Stimulated activated CD8-positive, alpha-beta memory T cell treated with anti-CD3 and anti-CD28 coated beads, Interleukin-15, amount 100 ng/mL, for 24 hours (primary cell): ENCODE results near the gene TBCD.
"Not testable (repeated sequence)": the region's sequence is repeated elsewhere in the genome, so short reads cannot be mapped to it uniquely, and the experiment has no call there.

Experiments used
- DNase-seq: peaks from one replicate; pipeline ENCODE4 v3.0.0-alpha.2; 2020; ENCODE audit warnings: low read depth

The TBCD gene

DNA sequence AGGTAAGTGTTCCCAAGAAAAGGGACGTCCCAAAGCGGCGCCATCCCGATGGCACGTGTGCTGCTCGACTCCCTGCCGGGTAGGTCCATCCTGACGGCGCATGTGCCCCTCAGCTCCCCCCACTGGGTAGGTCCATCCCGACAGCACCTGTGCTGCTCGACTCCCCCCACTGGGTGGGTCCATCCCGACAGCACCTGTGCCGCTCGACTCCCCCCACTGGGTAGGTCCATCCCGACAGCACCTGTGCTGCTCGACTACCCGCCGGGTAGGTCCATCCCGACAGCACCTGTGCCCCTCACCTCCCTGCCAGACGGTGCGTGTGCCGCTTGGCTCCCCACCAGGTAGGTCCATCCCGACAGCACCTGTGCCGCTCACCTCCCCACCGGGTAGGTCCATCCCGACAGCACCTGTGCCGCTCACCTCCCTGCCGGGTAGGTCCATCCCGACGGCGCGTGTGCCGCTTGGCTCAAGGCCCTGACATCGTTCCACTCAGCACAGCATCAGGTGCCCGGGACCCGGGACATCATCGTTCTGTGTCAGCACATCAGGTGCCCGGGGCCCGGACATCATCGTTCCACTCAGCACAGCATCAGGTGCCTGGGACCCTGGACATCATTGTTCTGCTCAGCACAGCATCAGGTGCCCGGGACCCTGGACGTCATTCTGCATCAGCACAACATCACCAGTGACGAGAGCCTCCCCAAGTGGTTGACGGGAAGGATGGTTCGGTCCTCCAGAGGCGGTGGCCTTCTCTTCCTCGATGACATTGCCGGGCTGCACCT, 22.2 kb upstream of the TBCD start:
- no peak for DNase-seq

- DNase-seq: no peak
Observed at GRCh38 chr17:82732118-82732743, 19.6 kb upstream of the TBCD start.

GRCh38 chr17:82734987-82735866, 16.6 kb upstream of the TBCD start, which contains the start of gene FN3K:
Gene FN3K (plus strand): TSS chr17:82735615. CDS start chr17:82735637, 22 bp downstream.
- DNase-seq: no peak

DNA sequence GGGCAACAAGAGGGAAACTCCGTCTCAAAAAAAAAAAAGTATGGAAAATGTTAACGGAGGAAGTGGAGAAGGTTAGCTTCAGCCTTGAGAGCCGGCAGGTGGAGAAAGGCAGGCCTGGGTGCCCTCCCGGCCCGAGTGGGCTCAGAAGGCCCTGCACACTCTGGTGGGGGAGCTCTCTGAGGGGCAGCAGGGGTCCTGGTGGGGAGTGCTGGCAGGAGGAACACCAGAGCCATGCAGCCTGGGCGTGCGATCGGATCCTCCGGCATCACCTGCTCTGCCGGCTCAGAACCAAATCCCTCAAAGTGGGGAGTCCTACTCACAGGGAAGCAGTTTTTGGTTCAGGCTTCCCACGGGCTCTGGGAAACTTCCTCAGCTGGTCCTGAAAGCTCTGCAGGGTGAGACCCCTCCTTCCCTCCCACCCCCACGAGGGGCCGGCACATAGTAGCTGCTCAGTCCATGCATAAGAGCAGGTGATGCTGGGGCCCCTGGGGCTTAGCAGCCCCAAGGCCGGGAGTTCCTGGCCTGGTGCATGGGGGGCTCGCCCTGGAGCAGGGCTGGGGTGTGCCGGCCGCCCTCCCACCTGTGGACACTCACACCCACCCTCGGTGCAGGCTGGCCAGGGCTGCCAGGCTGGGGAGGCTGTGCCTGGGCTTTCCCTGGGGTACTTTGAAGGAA, 15.2 kb upstream of the TBCD start:
- DNase-seq: no peak

DNA sequence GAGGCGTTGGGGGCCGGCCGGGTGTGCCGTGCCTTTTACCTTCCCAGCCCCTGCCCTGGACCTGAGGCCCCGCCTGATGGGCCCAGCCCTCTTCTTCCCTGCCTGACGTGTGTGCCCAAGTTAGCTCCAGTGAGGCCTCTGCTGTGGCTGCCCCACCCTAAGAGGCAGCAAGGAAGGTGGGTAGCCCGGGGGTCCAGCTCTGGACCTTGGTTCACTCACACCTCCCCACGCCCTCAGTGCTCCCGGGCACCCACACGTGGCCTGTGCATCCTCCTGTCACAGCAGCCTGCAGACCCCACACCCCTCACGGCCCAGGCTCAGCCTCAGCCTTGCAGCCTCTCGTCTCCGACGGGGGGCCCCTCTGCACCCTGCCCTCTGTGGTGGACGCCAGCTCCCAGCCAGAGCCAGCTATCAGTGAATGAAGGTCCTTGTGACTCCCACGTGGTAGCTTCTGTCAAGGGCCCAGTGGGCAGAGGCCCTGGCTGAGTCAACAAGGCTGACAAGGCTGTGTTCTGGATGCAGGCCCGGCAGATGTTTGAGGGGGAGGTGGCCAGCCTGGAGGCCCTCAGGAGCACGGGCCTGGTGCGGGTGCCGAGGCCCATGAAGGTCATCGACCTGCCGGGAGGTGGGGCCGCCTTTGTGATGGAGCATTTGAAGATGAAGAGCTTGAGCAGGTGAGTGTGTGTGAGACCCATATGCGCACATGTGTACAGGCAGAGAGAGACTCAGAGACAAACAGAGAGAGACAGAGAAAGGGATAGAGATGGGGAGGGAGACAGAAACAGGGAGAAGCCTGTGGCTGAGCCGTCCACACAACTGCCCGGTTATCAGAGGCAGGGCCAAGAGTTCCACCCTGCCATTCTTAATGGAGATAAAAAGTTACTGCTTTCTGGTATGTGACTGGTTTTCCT, 13.6 kb upstream of the TBCD start:
- DNase-seq: no peak

DNA sequence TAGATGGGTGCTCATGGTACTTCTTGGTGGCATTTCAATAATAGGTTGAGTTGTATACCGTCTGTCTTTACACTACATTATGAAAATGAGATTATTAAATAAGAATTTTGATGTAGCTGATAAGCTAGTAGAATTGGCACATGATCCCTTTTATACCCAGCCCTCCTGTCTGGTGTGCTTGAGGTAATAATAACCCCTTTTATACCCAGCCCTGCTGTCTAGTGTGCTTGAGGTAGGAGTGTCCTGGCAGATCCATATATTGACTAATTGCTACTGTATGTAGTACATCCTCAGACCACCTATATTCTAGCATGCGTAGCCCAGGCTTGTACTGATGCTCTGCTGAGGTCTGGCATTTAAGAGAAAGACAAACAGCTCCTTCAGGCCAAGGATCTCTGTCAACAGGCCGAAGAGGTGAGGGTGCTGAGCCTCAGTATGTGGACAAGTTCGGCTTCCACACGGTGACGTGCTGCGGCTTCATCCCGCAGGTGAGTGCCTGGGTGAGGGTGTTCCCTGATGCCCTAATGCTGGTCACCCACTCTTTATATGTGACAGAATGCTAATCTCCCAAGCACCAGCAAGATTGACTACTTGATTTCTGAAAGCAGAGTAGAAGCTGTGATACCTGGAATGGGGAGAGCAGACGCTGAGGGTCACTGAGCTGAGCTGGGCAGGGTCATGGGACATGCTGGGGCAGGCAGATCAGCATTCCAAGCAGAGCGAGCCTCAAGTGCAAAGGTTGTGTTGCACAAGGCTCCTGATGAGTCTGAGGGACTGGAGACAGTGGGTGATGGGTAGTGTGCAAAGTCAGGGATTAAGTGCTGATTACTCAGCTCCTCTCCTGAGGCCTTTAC, 10.7 kb upstream of the TBCD start:
- DNase-seq: no peak

DNA sequence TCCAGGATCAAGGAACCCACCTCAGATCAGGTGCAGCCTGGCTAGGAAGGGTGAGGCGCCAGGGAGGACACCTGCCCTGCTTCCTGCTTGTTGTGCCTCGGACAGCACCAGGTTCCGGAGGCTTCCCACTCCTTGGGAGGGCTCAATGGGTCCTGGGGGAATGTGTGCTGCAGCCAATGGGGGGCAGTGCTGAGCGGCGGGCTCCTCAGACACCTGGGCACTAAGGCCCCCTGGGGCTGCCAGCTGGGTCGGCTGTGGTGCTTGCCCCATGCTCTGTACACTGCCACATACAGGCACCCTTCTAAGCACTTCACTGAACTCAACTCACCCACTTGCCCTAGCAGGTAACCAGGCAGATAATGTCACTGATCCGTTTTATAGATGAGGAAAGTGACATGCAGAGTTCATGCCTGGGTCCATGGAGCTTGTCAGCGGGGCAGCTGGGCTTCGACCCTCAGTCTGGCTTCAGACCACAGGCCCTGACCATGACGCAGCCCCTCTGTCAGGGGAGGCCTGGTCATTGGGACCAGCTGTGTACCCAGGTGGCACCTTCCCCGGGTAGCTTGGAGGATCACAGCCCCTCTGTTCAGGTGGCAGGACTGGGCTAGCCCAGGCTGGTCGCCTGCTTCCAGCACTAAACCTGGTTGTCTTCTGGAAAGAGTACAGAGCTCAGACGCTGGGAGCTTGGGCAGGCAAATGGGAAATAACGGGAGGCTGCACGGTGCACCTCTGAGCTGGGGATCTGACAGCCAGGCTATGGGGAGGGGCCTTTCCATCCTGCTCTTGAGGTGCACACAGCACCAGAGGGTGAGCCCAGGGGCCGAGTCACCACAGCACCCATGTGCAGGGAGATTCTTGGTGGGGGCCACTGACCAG, 8.3 kb upstream of the TBCD start:
- no peak for DNase-seq

- DNase-seq: not testable (repeated sequence)
Observed at GRCh38 chr17:82744736-82745135, 7.1 kb upstream of the TBCD start.

- DNase-seq: no peak
Observed at GRCh38 chr17:82745524-82745923, 6.3 kb upstream of the TBCD start.

- no peak for DNase-seq
Observed at GRCh38 chr17:82748756-82749155, 3.1 kb upstream of the TBCD start.

- no peak for DNase-seq
Observed at GRCh38 chr17:82750241-82750908, 1.5 kb upstream of the TBCD start.

GRCh38 chr17:82751171-82751570, 694 bp upstream of the TBCD start:
- DNase-seq: no peak

DNA sequence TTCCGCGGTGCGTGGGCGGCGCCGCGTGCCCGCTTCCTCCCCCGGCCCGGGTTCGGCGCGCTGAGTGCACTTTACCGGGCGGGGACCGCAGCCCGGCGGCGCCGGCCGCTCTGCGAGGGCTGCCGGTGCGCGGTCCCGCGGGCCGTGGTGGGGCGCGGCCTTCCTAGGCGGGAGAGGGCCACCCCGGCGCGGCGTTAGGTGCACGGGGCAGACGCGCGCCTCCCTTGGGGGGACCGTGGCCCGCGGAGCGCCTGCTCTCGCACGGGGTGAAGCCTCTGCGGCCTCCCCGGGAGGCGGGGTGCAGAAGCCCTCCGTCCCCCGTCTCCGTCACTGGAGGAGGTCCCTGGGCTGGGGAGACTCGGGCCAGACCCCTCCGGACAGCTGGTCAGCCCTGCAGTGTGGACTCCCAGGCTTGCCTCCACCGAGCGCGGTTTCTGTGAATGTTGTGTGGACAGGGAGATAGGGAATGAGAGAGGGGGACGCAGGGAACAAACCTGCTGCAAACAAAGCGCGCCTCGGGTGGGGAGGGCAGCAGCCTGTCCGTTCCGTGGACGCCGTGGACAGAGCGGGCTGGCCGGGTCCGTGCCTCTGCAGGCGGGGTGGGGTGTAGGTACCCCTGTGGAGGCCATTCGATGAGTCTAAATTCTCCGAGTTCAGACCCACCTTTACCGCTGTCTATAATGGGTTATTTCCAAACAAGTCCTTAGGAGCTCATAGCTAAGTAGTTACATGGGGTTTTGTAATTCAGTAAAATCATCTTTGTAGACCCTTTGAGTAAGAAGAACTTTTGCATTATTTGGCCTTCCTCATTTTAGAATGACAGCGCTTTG, 721 bp downstream of the TBCD start:
- DNase-seq: no peak

GRCh38 chr17:82753201-82753464, 1.3 kb downstream of the TBCD start:
- DNase-seq: no peak

DNA sequence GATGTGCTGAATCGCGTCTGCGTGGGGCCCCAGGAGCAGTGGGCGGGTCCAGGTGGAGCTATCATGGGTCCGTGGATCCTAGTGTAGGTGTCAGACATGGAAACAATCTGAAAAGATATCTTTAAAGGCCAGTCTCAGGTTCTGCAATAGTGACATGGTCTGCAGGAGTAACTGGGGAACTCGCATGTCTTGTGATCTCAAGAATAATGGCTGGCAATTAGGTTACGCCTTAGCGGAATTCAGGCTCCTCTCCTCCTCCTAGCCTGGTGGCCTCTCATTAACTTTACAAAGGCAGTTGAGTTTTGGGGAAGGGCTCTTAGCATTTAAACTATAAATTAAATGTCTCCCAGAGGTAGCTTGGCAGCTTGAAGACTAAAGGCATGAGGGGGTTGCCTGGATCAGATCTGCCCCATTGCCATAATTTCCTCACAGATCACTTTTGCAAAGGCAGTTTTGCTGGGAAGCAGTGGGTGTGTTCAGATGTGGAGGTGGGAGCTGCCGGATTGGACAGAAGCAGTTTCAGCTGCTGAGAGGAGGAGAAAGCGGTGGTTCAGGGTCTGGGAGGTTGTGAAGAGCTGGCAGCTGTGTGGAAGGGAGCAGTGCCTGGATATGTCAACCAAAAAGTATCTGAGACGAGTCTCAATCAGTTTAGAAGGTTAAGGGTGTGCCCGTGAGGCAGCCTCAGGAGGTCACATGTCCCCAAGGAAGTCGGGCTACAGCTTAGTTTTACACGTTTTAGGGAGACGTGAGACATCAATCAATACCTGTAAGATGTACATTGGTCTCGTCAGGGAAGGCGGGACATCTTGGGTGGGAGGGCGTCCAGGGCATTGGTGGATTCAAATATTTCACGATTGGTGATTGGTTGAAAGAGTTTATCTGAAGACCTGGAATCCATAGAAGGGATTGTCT, 2.7 kb downstream of the TBCD start:
- no peak for DNase-seq

DNA sequence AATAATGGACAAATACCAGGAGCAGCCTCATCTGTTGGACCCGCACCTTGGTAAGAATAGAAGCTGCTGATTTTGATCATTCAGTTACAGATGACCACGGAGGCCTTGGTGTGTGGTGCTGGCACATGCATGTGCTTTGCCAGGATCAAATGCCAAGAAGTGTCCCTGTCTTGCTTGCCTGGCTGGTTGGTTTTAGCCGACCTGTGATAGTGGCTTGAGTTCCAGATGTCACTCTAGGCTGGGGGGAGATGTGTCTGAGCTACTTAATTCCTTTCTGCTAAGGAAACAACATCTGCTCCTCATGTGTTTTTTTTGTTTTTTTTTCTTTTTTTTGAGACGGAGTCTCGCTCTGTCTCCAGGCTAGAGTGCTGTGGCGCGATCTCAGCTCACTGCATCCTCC, 4.3 kb downstream of the TBCD start:
- no peak for DNase-seq

DNA sequence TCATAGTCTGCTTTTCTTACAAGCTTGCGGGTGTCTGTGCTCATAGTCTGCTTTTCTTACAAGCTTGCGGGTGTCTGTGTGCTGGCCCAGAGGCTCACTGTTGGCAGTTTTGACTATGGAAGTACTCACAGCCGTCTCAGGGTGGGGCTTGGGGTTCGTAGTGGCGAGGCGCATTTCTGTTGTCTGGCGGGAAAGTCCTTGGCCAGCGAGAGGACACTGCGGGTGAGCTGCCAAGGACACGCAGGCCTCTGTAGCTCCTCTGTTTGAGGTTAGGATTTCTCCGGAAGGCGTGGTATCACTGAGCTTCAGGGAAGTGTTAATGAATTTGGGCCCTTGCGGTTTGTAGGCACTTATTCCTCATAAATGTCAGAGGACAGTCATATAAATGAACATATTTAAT, 13.5 kb downstream of the TBCD start:
- DNase-seq: no peak
